ENCODE data around the gene LPIN2. TPM values are rescaled to one million over a fixed set of nuclear protein-coding genes. Genes with fewer than 3 reads are reported as not detected.

The LPIN2 gene
- polyA plus RNA-seq, 1 experiment = 27.3 TPM

DNA sequence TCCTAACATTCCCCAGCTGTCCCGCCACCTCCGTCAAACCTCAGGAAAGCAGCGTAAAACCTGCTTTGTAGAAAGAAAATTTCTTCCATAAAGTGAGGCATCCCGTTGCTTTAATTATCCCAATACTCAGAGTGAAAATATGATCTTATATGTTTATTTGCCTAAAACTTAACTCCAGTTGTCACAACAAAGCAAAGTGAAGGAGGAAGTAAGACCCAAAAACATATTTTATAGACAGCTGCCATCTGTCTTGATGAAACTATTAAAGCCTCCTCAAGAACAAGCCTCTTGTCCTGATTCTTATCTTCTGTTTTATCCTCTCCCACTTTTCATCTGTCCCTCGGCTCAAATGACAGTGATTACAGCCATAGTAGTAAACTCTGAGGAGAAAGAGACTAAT, 28.9 kb upstream of the LPIN2 start:
- TF ChIP-seq, protein P1, sequence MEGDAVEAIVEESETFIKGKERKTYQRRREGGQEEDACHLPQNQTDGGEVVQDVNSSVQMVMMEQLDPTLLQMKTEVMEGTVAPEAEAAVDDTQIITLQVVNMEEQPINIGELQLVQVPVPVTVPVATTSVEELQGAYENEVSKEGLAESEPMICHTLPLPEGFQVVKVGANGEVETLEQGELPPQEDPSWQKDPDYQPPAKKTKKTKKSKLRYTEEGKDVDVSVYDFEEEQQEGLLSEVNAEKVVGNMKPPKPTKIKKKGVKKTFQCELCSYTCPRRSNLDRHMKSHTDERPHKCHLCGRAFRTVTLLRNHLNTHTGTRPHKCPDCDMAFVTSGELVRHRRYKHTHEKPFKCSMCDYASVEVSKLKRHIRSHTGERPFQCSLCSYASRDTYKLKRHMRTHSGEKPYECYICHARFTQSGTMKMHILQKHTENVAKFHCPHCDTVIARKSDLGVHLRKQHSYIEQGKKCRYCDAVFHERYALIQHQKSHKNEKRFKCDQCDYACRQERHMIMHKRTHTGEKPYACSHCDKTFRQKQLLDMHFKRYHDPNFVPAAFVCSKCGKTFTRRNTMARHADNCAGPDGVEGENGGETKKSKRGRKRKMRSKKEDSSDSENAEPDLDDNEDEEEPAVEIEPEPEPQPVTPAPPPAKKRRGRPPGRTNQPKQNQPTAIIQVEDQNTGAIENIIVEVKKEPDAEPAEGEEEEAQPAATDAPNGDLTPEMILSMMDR (IDR thresholded peaks at IDR 0.05; ENCODE audit: insufficient read depth, low read depth, low read length) = no peak
- CTCF ChIA-PET = interaction anchor here (0.8 kb wide), 1 partner anchor 12 kb away, joined by 3 read pairs; no protein-coding TSS in a partner anchor
- POLR2A ChIA-PET = no interaction called here
- Histone ChIP-seq H3K36me3 (ENCODE audit: control insufficient read depth, insufficient read depth, low read length) (no peaks in the 10 kb centered on the region), H3K27me3 (ENCODE audit: control insufficient read depth, insufficient read depth, low read length) (no peaks in the 10 kb centered on the region), H3K4me3 (ENCODE audit: low read depth, low read length) (no peak overlapping the region)
- DNase-seq (ENCODE audit: low read depth) = no peak

DNA sequence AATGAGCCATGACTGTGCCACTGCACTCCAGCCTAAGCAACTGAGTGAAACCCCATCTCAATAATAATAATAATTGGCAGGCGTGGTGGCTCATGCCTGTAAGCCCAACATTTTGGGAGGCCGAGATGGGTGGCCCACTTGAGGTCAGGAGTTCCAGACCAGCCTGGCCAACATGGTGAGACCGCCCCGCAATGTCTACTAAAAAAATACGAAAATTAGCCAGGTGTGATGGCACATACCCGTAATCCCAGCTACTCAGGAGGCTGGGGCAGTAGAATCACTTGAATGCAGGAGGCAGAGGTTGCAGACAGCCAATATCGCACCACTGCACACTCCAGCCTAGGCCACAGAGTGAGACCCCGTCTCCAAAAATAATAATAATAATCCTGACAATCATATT, 27.9 kb upstream of the LPIN2 start:
- Histone ChIP-seq H3K36me3 (ENCODE audit: control insufficient read depth, insufficient read depth, low read length) (no peaks in the 10 kb centered on the region), H3K4me3 (ENCODE audit: low read depth, low read length) (no peak overlapping the region), H3K27me3 (ENCODE audit: control insufficient read depth, insufficient read depth, low read length) (no peaks in the 10 kb centered on the region)
- ChIA-PET CTCF (interaction anchor here (0.8 to 1.6 kb wide), 2 partner anchors 11 to 22 kb away, joined by 3 to 6 read pairs; no protein-coding TSS in a partner anchor), POLR2A (interaction anchor here (0.6 kb wide), 1 partner anchor 25 kb away, joined by 3 read pairs; no protein-coding TSS in a partner anchor)
- DNase-seq (ENCODE audit: low read depth) = no peak
- TF ChIP-seq, protein P1 (IDR thresholded peaks at IDR 0.05; ENCODE audit: insufficient read depth, low read depth, low read length) = no peak

DNA sequence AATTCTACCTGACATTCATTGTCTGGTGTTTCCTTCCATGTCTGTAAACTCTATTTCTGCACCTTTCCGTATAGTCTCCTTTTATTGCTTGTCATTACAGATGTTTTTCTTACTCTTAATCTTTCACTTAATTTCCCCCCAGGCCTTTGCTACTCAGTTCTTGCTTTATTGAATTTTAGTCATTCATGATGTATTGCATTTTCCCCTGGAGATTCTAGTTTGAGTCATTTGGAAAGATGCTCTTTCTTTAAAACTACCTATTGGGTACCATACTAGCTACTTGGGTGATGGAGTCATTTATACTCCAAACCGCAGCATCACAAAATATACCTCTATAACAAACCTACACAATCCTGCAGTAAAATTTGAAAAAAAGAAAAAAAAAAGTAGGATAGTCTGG, 27.2 kb upstream of the LPIN2 start:
- CTCF ChIA-PET = interaction anchor here (1.6 kb wide), 1 partner anchor 23 kb away, joined by 6 read pairs; no protein-coding TSS in a partner anchor
- no peak overlapping the region for H3K4me3 ChIP-seq (ENCODE audit: low read depth, low read length)
- H3K36me3 ChIP-seq (ENCODE audit: control insufficient read depth, insufficient read depth, low read length) = no peaks in the 10 kb centered on the region
- TF ChIP-seq, protein P1 (IDR thresholded peaks at IDR 0.05; ENCODE audit: insufficient read depth, low read depth, low read length) = no peak
- no peaks in the 10 kb centered on the region for H3K27me3 ChIP-seq (ENCODE audit: control insufficient read depth, insufficient read depth, low read length)
- POLR2A ChIA-PET = interaction anchor here (0.6 kb wide), 1 partner anchor 26 kb away, joined by 3 read pairs; no protein-coding TSS in a partner anchor
- DNase-seq (ENCODE audit: low read depth) = no peak

DNA sequence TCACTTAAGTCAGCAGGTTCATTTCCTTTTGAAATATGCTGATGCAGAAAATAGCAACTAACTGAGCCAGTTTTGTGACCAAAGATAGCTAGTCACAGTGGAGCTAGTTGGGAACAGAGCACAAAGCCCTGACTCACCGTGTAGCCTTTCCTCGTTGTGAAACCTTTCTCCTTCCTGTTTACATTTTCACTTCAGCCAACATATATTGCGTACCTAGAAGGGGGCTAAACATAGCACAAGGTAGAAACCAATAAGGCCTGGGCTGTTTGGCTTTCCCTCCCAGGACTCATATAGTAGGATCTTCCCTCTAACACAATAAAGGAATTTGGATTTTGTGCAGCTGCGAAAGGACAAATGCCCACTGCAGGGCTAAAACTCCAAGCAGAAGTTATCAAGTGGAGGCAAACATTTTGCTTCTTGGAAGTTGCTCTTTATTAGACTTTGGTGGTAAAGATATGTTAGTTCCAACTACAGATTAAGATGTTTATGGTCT, 24.5 kb upstream of the LPIN2 start:
- POLR2A ChIA-PET = no interaction called here

DNA sequence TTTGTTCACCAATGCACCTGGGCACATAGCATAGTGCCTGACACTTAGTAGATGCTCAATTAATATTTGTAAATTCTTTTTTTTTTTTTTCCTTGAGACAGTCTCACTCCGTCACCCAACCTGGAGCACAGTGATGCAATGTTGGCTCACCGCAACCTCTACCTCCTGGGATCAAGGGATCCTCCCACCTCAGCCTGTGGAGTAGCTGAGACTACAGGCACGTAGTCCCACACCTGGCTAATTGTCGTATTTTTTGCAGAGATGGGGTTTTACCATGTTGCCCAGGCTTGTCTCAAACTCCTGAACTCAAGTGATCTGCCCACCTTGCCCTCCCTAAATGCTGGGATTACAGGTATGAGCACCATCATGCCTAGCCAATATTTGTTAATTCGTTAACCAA, 23.2 kb upstream of the LPIN2 start:
- H3K36me3 ChIP-seq (ENCODE audit: control insufficient read depth, insufficient read depth, low read length) = no peaks in the 10 kb centered on the region
- TF ChIP-seq, protein P1 (IDR thresholded peaks at IDR 0.05; ENCODE audit: insufficient read depth, low read depth, low read length) = no peak
- no peaks in the 10 kb centered on the region; the same call in 1 of the 2 replicates for H3K27me3 ChIP-seq (ENCODE audit: control insufficient read depth, insufficient read depth, low read length)
- POLR2A ChIA-PET = no interaction called here
- CTCF ChIA-PET = no interaction called here
- no peak for DNase-seq (ENCODE audit: low read depth)
- H3K4me3 ChIP-seq (ENCODE audit: low read depth, low read length) = no peak overlapping the region

More for the DNA sequence above, 24.5 kb upstream of the LPIN2 start:
- H3K36me3 ChIP-seq (ENCODE audit: control insufficient read depth, insufficient read depth, low read length) = no peaks in the 10 kb centered on the region
- H3K4me3 ChIP-seq (ENCODE audit: low read depth, low read length) = no peak overlapping the region
- no peaks in the 10 kb centered on the region; the same call in 1 of the 2 replicates for H3K27me3 ChIP-seq (ENCODE audit: control insufficient read depth, insufficient read depth, low read length)
- TF ChIP-seq, protein P1 (IDR thresholded peaks at IDR 0.05; ENCODE audit: insufficient read depth, low read depth, low read length) = no peak
- CTCF ChIA-PET = interaction anchor here (1.0 kb wide), 1 partner anchor 67 kb away, joined by 6 read pairs; no protein-coding TSS in a partner anchor
- DNase-seq (ENCODE audit: low read depth) = no peak
